Measurements from ENCODE around the gene TAB2. TPM values are rescaled to one million over a fixed set of nuclear protein-coding genes. Genes with fewer than 3 reads are reported as not detected.

TAB2 gene
- total and polyA plus RNA-seq, 2 donors (not counting 1 experiment from before 2014, with no cell fraction given): 31.6 to 88.5 TPM

GRCh38 chr6:149357726-149358538, 40.4 kb downstream of the TAB2 start:
- H3K27ac ChIP-seq (ENCODE audit: low read length in 2 of 2): no peak overlapping the region
- H3K9me3 Mint-ChIP-seq (ENCODE audit: insufficient read depth): peaks cover 2% of the 10 kb centered on the region
- CTCF ChIA-PET: no interaction called here

More at GRCh38 chr6:149357726-149358538, 40.4 kb downstream of the TAB2 start:
- Histone ChIP-seq H3K4me1 (ENCODE audit: control insufficient read depth in 2 of 2, insufficient read depth in 2 of 2, low read length in 2 of 2) (no peaks in the 10 kb centered on the region), H3K9me3 (ENCODE audit: control extremely low read depth in 1 of 3, control insufficient read depth in 2 of 3, insufficient read depth in 1 of 3, low read length in 2 of 3) (peaks cover 0 to 10% (median 0%) of the 10 kb centered on the region in 3 donors), H4K20me1 (ENCODE audit: control insufficient read depth, insufficient read depth, low read length, poor library complexity, severe bottlenecking) (peaks cover 65% of the 10 kb centered on the region), H3K79me2 (ENCODE audit: control insufficient read depth, insufficient read depth, low read length) (peaks cover 95% of the 10 kb centered on the region), H3K27me3 (replicated peaks in 1 of 4; ENCODE audit: control extremely low read depth in 1 of 4, control insufficient read depth in 3 of 4, insufficient read depth in 4 of 4, low read length in 3 of 4) (no peaks in the 10 kb centered on the region), H3K36me3 (replicated peaks in 1 of 2; ENCODE audit: control extremely low read depth in 1 of 2, control insufficient read depth in 1 of 2, extremely low read depth in 1 of 2, insufficient read depth in 2 of 2, low read length in 1 of 2) (peaks cover 3 to 5% of the 10 kb centered on the region in 2 experiments), H2AFZ (ENCODE audit: insufficient read depth, low read depth, low read length, poor library complexity, severe bottlenecking) (no peak overlapping the region), H3K4me3 (ENCODE audit: control extremely low read depth in 1 of 5, extremely low read depth in 1 of 5, insufficient read depth in 1 of 5, low read depth in 2 of 5, low read length in 4 of 5) (no peak overlapping the region), H3K9ac (ENCODE audit: low read length) (no peak overlapping the region), H3K4me2 (replicated peaks; ENCODE audit: low read depth, low read length, poor library complexity, severe bottlenecking) (no peak overlapping the region)
- Mint-ChIP-seq H3K4me1 (peaks cover 50% of the 10 kb centered on the region), H3K27ac (no peak overlapping the region), H3K27me3 (no peaks in the 10 kb centered on the region), H3K4me3 (no peak overlapping the region)
- no peak for DNase-seq
- no peak for TF ChIP-seq EZH2 (IDR thresholded peaks at IDR 0.05; ENCODE audit: borderline replicate concordance, insufficient read depth, low read depth, low read length, poor library complexity, severe bottlenecking)
- no peak for TF ChIP-seq CTCF (IDR thresholded peaks at IDR 0.05)
- 82% methylated on average over 7 of the region's 17 CpGs for WGBS (ENCODE audit: insufficient coverage)
- POLR2A ChIA-PET: no interaction called here
- intact Hi-C loops (cut with micrococcal nuclease): no loop called here
- no peak for ATAC-seq (ENCODE audit: low read depth)
